ENCODE data around the gene HMOX1.

Gene HMOX1

DNA sequence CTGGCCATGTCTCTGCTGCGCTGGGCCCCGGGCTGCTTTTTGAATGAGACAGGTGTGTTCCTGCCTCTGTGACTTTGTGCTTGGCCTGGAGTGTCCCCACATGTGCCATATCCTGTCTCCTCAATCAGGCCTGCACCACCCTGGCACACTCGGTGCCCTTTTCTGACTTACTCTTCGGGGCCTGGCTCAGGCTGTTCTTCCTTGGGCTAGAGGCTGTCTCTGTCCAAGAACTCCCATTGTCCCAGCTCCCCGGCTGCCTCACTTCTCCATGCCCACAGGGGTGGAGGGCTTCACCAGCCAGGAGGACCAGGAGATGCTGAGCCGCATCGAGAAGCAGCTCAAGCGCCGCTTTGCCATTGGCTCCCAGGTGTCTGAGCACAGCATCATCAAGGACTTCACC is 42.0 kb downstream of the HMOX1 start:
- TF ChIP-seq CTCF (conservative IDR thresholded peaks at IDR 0.05) (no peak), ZFX (IDR thresholded peaks at IDR 0.05) (no peak)

DNA sequence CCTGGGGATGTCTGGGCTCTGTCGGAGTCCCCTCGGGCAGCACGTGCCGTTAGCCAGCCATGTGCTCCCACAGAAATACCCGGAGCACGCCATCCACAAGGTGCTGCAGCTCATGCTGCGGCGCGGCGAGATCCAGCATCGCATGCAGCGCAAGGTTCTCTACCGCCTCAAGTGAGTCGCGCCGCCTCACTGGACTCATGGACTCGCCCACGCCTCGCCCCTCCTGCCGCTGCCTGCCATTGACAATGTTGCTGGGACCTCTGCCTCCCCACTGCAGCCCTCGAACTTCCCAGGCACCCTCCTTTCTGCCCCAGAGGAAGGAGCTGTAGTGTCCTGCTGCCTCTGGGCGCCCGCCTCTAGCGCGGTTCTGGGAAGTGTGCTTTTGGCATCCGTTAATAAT is 43.2 kb downstream of the HMOX1 start:
- no peak overlapping the region for H3K27ac ChIP-seq
- TF ChIP-seq CTCF (conservative IDR thresholded peaks at IDR 0.05) (no peak), ZFX (IDR thresholded peaks at IDR 0.05) (no peak)

More for the DNA sequence above, 42.0 kb downstream of the HMOX1 start:
- no peak overlapping the region for H3K27ac ChIP-seq

- no peak overlapping the region for H3K27ac ChIP-seq
- TF ChIP-seq ZFX (IDR thresholded peaks at IDR 0.05) (no peak), CTCF (conservative IDR thresholded peaks at IDR 0.05) (no peak)
Observed at GRCh38 chr22:35424761-35425160, 43.9 kb downstream of the HMOX1 start.

GRCh38 chr22:35425546-35425945 is 44.6 kb downstream of the HMOX1 start:
- no peak for TF ChIP-seq CTCF (conservative IDR thresholded peaks at IDR 0.05)
- TF ChIP-seq ZFX (IDR thresholded peaks at IDR 0.05) = no peak
- H3K27ac ChIP-seq = no peak overlapping the region

GRCh38 chr22:35425971-35426800 is 45.3 kb downstream of the HMOX1 start:
- TF ChIP-seq CTCF (conservative IDR thresholded peaks at IDR 0.05) (no peak), ZFX (IDR thresholded peaks at IDR 0.05) (no peak)
- no peak overlapping the region for H3K27ac ChIP-seq

DNA sequence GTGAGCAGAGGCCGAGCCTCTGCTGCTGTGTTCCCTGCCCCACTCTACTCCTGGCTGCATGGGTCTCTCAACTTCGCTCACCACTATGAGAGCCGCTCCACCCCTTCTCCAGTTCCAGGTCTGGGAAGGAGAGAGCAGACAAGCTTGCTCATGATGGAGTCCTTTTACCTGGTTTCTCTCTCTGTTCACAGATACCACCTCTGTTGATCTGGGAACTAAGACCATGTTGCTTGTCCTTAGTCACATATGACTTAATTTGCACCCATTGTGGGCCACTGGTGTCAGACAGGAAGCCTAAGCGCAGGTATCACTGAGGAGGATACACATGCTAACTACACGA is 45.9 kb downstream of the HMOX1 start:
- H3K27ac ChIP-seq = no peak overlapping the region

More for the DNA sequence above, 45.9 kb downstream of the HMOX1 start:
- TF ChIP-seq CTCF (conservative IDR thresholded peaks at IDR 0.05) (no peak), ZFX (IDR thresholded peaks at IDR 0.05) (no peak)

Data from C4-2B (cell line).